OCI-LY7 (cell line): Measurements from ENCODE around the gene AGER.

Experiments
- CTCF ChIP-seq: fragments of 200-600 bp; sonication (generic); conservative IDR thresholded peaks from 2 replicates; pipeline ENCODE4 v1.5.1; 2014; ENCODE audit warnings: mild to moderate bottlenecking, antibody characterized with exemption, low read length, moderate library complexity, mixed read lengths
- EZH2phosphoT487 ChIP-seq: fragments of 200-600 bp; sonication (generic); IDR thresholded peaks from 2 replicates; pipeline ENCODE4 v1.6.1; 2018; ENCODE audit warnings: low read depth, borderline replicate concordance, mild to moderate bottlenecking, mixed run types, antibody characterized with exemption, low read length, moderate library complexity, mixed read lengths

GRCh38 chr6:32215617-32216016, 31.6 kb upstream of the AGER start:
- TF ChIP-seq CTCF (no peak), EZH2phosphoT487 (no peak)
